GM19193 (cell line): ENCODE results near the gene GSTT4.

ENCODE experiments used
- POLR2A ChIP-seq: IDR thresholded peaks from 4 replicates; pipeline ENCODE4 v1.6.1; 2011; ENCODE audit not compliant: insufficient read depth, insufficient read length; ENCODE audit errors: extremely low read depth

GSTT4 gene

GRCh38 chr22:24028533-24028932 is 23.3 kb upstream of the GSTT4 start:
- TF ChIP-seq POLR2A, result no peak

GRCh38 chr22:24027991-24028390 is 22.7 kb upstream of the GSTT4 start:
- TF ChIP-seq POLR2A, result no peak

- no peak for TF ChIP-seq POLR2A
Measured at GRCh38 chr22:24027389-24027975, 22.2 kb upstream of the GSTT4 start.

- no peak for TF ChIP-seq POLR2A
Measured at GRCh38 chr22:24026733-24027132, 21.5 kb upstream of the GSTT4 start.

- TF ChIP-seq POLR2A, result no peak
Measured at GRCh38 chr22:24026056-24026455, 20.8 kb upstream of the GSTT4 start.

- TF ChIP-seq POLR2A, result no peak
Measured at GRCh38 chr22:24025475-24025874, 20.2 kb upstream of the GSTT4 start.

GRCh38 chr22:24024354-24024753 is 19.1 kb upstream of the GSTT4 start:
- no peak for TF ChIP-seq POLR2A

GRCh38 chr22:24023204-24023789 is 18.0 kb upstream of the GSTT4 start:
- no peak for TF ChIP-seq POLR2A

- TF ChIP-seq POLR2A, result no peak
Measured at GRCh38 chr22:24021304-24021703, 16.1 kb upstream of the GSTT4 start.

- TF ChIP-seq POLR2A, result no peak
Measured at GRCh38 chr22:24016156-24016555, 10.9 kb upstream of the GSTT4 start.

- TF ChIP-seq POLR2A, result no peak
Measured at GRCh38 chr22:24011735-24012068, 6.4 kb upstream of the GSTT4 start.

GRCh38 chr22:24010018-24010391 is 4.8 kb upstream of the GSTT4 start:
- no peak for TF ChIP-seq POLR2A

GRCh38 chr22:24009227-24010017 is 4.2 kb upstream of the GSTT4 start:
- TF ChIP-seq POLR2A, result no peak

GRCh38 chr22:24008381-24009226 is 3.4 kb upstream of the GSTT4 start:
- TF ChIP-seq POLR2A, result no peak

GRCh38 chr22:24008022-24008283 is 2.7 kb upstream of the GSTT4 start:
- TF ChIP-seq POLR2A, result no peak
